K562 (cell line): ENCODE results near the gene KCTD11. TPM values are rescaled to one million over a fixed set of nuclear protein-coding genes. Genes with fewer than 3 reads are reported as not detected.

Experiments used
- AFF1 ChIP-seq, 2 experiments: fragments of 450-650 bp; IDR thresholded peaks; 2 replicates each; pipeline ENCODE4 v1.6.1; 2018; ENCODE audit warnings: mild to moderate bottlenecking in 2 of 2, low read depth in 1 of 2; ENCODE audit not compliant: partially characterized antibody in 2 of 2
- ATF6 ChIP-seq: sonication (generic); formaldehyde crosslinking; IDR thresholded peaks from 2 replicates; pipeline ENCODE4 v1.4.0; 2020; ENCODE audit warnings: mild to moderate bottlenecking, missing genetic modification reagents
- BACH1 ChIP-seq: fragments of 200-800 bp; sonication (Bioruptor generic); IDR thresholded peaks from 2 replicates; pipeline ENCODE4 v1.6.1; 2016; ENCODE audit warnings: missing genetic modification characterization, missing compliant biosample characterization
- CREM ChIP-seq: IDR thresholded peaks from 2 replicates; pipeline ENCODE4 v1.6.1; 2014; ENCODE audit warnings: antibody characterized with exemption, low read depth
- CXXC5 ChIP-seq: fragments of 250-450 bp; sonication (Bioruptor Pico); IDR thresholded peaks from 2 replicates; pipeline ENCODE4 v1.8.0; 2022; ENCODE audit warnings: inconsistent platforms, mild to moderate bottlenecking, moderate library complexity
- E2F6 ChIP-seq, 2 experiments: IDR thresholded peaks; 2 replicates each; pipeline ENCODE4 v1.6.1; 2011; ENCODE audit warnings: borderline replicate concordance in 1 of 2, control low read depth in 1 of 2, low read depth in 1 of 2, low read length in 1 of 2, mild to moderate bottlenecking in 1 of 2, mixed read lengths in 1 of 2, moderate library complexity in 1 of 2; ENCODE audit not compliant: insufficient read depth in 1 of 2, insufficient read length in 1 of 2, poor library complexity in 1 of 2, severe bottlenecking in 1 of 2; ENCODE audit errors: extremely low read depth in 1 of 2
- ETV1 ChIP-seq: fragments of 450-650 bp; conservative IDR thresholded peaks from 2 replicates; pipeline ENCODE4 v1.6.1; 2016; ENCODE audit warnings: missing genetic modification characterization, control low read depth, low read depth, missing compliant biosample characterization
- HCFC1 ChIP-seq: IDR thresholded peaks from 2 replicates; pipeline ENCODE4 v1.6.1; 2012; ENCODE audit warnings: low read depth, low read length, improper control_type of control experiment
- HNRNPUL1 ChIP-seq: fragments of 200-400 bp; formaldehyde crosslinking; IDR thresholded peaks from 2 replicates; pipeline ENCODE4 v1.6.1; 2017; ENCODE audit warnings: low read length
- KAT2B ChIP-seq: IDR thresholded peaks from one replicate; pipeline ENCODE4 v1.6.1; 2012; ENCODE audit warnings: low read depth, mild to moderate bottlenecking, control low read depth, inconsistent platforms, low read length, moderate library complexity
- KAT8 ChIP-seq: fragments of 450-650 bp; IDR thresholded peaks from 2 replicates; pipeline ENCODE4 v1.6.1; 2016; ENCODE audit warnings: low read depth, mild to moderate bottlenecking
- NR3C1 ChIP-seq: sonication (generic); formaldehyde crosslinking; IDR thresholded peaks from 2 replicates; pipeline ENCODE4 v1.8.1; 2022; ENCODE audit warnings: missing genetic modification reagents
- PML ChIP-seq: IDR thresholded peaks from 2 replicates; pipeline ENCODE4 v1.6.1; 2012; ENCODE audit warnings: low read length, inconsistent platforms
- POLR3A ChIP-seq: IDR thresholded peaks from 2 replicates; pipeline ENCODE4 v1.6.1; 2011; ENCODE audit warnings: borderline replicate concordance, mild to moderate bottlenecking, moderate library complexity; ENCODE audit not compliant: insufficient read length, insufficient read depth; ENCODE audit errors: extremely low read depth
- SETDB1 ChIP-seq: IDR thresholded peaks from one replicate; pipeline ENCODE4 v1.6.1; 2012; ENCODE audit warnings: low read length, control low read depth, inconsistent platforms
- TBP ChIP-seq: optimal IDR thresholded peaks from 2 replicates; pipeline ENCODE3; 2011; ENCODE audit warnings: low read depth, low read length, improper control_type of control experiment
- ZFP36 ChIP-seq: fragments of 150-350 bp; IDR thresholded peaks from 2 replicates; pipeline ENCODE4 v1.6.1; 2018; ENCODE audit warnings: low read length, low read depth; ENCODE audit not compliant: partially characterized antibody
- ZNF511 ChIP-seq: sonication (generic); formaldehyde crosslinking; IDR thresholded peaks from 2 replicates; pipeline ENCODE4 v1.8.0; 2022; ENCODE audit warnings: mild to moderate bottlenecking, missing genetic modification reagents
- polyA plus RNA-seq, 8 experiments: library from polyadenylated mRNA; depleted of rRNA in 4 of 8; stranded (reverse) in 5 of 8; unstranded in 3 of 8; fragments of >200 nt; fragmentation: Nextera tagmentation in 2 of 8; fragmentation: Illumina TruSeq in 1 of 8; extraction: Ambion mirVana in 2 of 8; extraction: Trizol in 1 of 8; gene quantifications; 2 replicates each; pipeline versions ENCODE4 v1.2.1 to v1.2.3, GENCODE V29; 2011 to 2014; ENCODE audit warnings: inconsistent platforms in 1 of 8, missing spikeins in 1 of 8
- total RNA-seq, 7 experiments: library from RNA; depleted of rRNA in 6 of 7; stranded (reverse); fragments of >200 nt in 6 of 7; fragmentation: Illumina TruSeq in 2 of 7; extraction: Trizol in 2 of 7; gene quantifications; 2 replicates each; pipeline versions ENCODE4 v1.2.1 to v1.2.3, GENCODE V29; 2011 to 2021; ENCODE audit warnings: low replicate concordance in 1 of 7

KCTD11 gene
- total and polyA plus RNA-seq, 9 of the 15 experiments (the other 6 are each of a cell fraction or from before 2014, with no cell fraction given) = 0.01 to 3.2 (median 2.5) TPM; not detected in 1

- TF ChIP-seq E2F6 (IDR thresholded peaks at IDR 0.05; ENCODE audit: borderline replicate concordance in 1 of 2, extremely low read depth in 1 of 2, insufficient read depth in 1 of 2, insufficient read length in 1 of 2, low read depth in 1 of 2, low read length in 1 of 2, poor library complexity in 1 of 2, severe bottlenecking in 1 of 2) = peak in 1 of 2 experiments; percentile 47
- no peak for TF ChIP-seq BACH1
- no peak for TF ChIP-seq NR3C1 (CRISPR knock-in tag)
- no peak for TF ChIP-seq POLR3A
- peak in 1 of 2 experiments; percentile 21 for TF ChIP-seq AFF1 (IDR thresholded peaks at IDR 0.05; ENCODE audit: low read depth in 1 of 2, partially characterized antibody in 2 of 2)
- TF ChIP-seq PML = no peak
- peak; percentile 76 for TF ChIP-seq HCFC1
- no peak for TF ChIP-seq SETDB1
- TF ChIP-seq ZFP36 = no peak
- TF ChIP-seq CREM = peak; percentile 98
- TF ChIP-seq TBP = peak; percentile 56
- TF ChIP-seq ETV1 (tag) = peak; percentile 37; the same call in 1 of the 2 replicates
- TF ChIP-seq ZNF511 (CRISPR knock-in tag) = 0 out of 2 replicates have a peak, but pooled peaks have one; percentile 32
- peak; percentile 87 for TF ChIP-seq CXXC5 (CRISPR knock-in tag)
- TF ChIP-seq ATF6 (CRISPR knock-in tag) = no peak
- no peak for TF ChIP-seq HNRNPUL1
- TF ChIP-seq KAT8 = no peak
- TF ChIP-seq KAT2B = no peak
Measured at GRCh38 chr17:7314719-7315569, 37.0 kb upstream of the KCTD11 start, which contains the start of gene GPS2 (continued).
